GM19099 (cell line): ENCODE data around the gene C5AR2.

Experiments used
- POLR2A ChIP-seq: IDR thresholded peaks from 3 replicates; pipeline ENCODE4 v1.6.1; 2011; ENCODE audit warnings: low read depth; ENCODE audit not compliant: insufficient read length; ENCODE audit errors: extremely low read depth

C5AR2 gene

GRCh38 chr19:47350630-47351029 lies 18.7 kb downstream of the C5AR2 start:
- TF ChIP-seq POLR2A = no peak

- TF ChIP-seq POLR2A = no peak
Measured at GRCh38 chr19:47351548-47351947, 19.6 kb downstream of the C5AR2 start.

- no peak for TF ChIP-seq POLR2A
Measured at GRCh38 chr19:47352095-47352494, 20.1 kb downstream of the C5AR2 start.

- TF ChIP-seq POLR2A = no peak
Measured at GRCh38 chr19:47353307-47353712, 21.3 kb downstream of the C5AR2 start.

- no peak for TF ChIP-seq POLR2A
Measured at GRCh38 chr19:47356900-47357299, 24.9 kb downstream of the C5AR2 start.

- TF ChIP-seq POLR2A = no peak
Measured at GRCh38 chr19:47357788-47358680, 26.1 kb downstream of the C5AR2 start.

- no peak for TF ChIP-seq POLR2A
Measured at GRCh38 chr19:47358936-47359335, 27.0 kb downstream of the C5AR2 start.

- no peak for TF ChIP-seq POLR2A
Measured at GRCh38 chr19:47362321-47362720, 30.3 kb downstream of the C5AR2 start.

GRCh38 chr19:47363758-47364531 lies 32.0 kb downstream of the C5AR2 start:
- TF ChIP-seq POLR2A = no peak

GRCh38 chr19:47370045-47370611 lies 38.2 kb downstream of the C5AR2 start:
- TF ChIP-seq POLR2A = no peak

GRCh38 chr19:47371261-47371660 lies 39.3 kb downstream of the C5AR2 start:
- no peak for TF ChIP-seq POLR2A

GRCh38 chr19:47372603-47373002 lies 40.6 kb downstream of the C5AR2 start:
- TF ChIP-seq POLR2A = no peak

GRCh38 chr19:47373246-47374240 lies 41.6 kb downstream of the C5AR2 start:
- no peak for TF ChIP-seq POLR2A
